Measurements from ENCODE around the gene ULK4.

GRCh38 chr3:41936384-41936783 lies 25.5 kb downstream of the ULK4 start:
- TF ChIP-seq CTCF (IDR thresholded peaks at IDR 0.05; ENCODE audit: low read depth, low read length) (no peak), EZH2phosphoT487 (IDR thresholded peaks at IDR 0.05; ENCODE audit: low read depth) (no peak)

Measured in OCI-LY3 (cell line).